HG03439 (cell line): ENCODE measurements around the gene SAMD4A.
"Not testable (repeated sequence)": the region's sequence is repeated elsewhere in the genome, so short reads cannot be mapped to it uniquely, and the experiment has no call there.

ENCODE experiments used
- ATAC-seq: cut with Tn5 transposase; IDR thresholded peaks from one replicate; pipeline ENCODE4 v1.9.1; 2021; ENCODE audit warnings: mild to moderate bottlenecking, moderate library complexity; ENCODE audit not compliant: unreplicated experiment

Gene SAMD4A

GRCh38 chr14:54792288-54792687 is 225.4 kb downstream of the SAMD4A start:
- no peak for ATAC-seq

GRCh38 chr14:54794159-54794558 is 227.2 kb downstream of the SAMD4A start:
- no peak for ATAC-seq

- no peak for ATAC-seq
Measured at GRCh38 chr14:54794796-54795195, 227.9 kb downstream of the SAMD4A start.

GRCh38 chr14:54796961-54797360 is 230.0 kb downstream of the SAMD4A start:
- ATAC-seq, result no peak

GRCh38 chr14:54797556-54797955 is 230.6 kb downstream of the SAMD4A start:
- ATAC-seq, result no peak

- ATAC-seq, result no peak
Measured at GRCh38 chr14:54797986-54798385, 231.1 kb downstream of the SAMD4A start.

- no peak for ATAC-seq
Measured at GRCh38 chr14:54798465-54799124, 231.7 kb downstream of the SAMD4A start.

- ATAC-seq, result not testable (repeated sequence)
Measured at GRCh38 chr14:54801482-54801881, 234.6 kb downstream of the SAMD4A start.

- no peak for ATAC-seq
Measured at GRCh38 chr14:54803396-54803795, 236.5 kb downstream of the SAMD4A start.

- no peak for ATAC-seq
Measured at GRCh38 chr14:54803926-54804537, 237.1 kb downstream of the SAMD4A start.

GRCh38 chr14:54804538-54805041 is 237.7 kb downstream of the SAMD4A start:
- ATAC-seq, result no peak

GRCh38 chr14:54805070-54805444 is 238.1 kb downstream of the SAMD4A start:
- no peak for ATAC-seq

- ATAC-seq, result peak; percentile 71
Measured at GRCh38 chr14:54805445-54806322, 238.8 kb downstream of the SAMD4A start.

GRCh38 chr14:54806616-54807015 is 239.7 kb downstream of the SAMD4A start:
- no peak for ATAC-seq

- no peak for ATAC-seq
Measured at GRCh38 chr14:54807428-54807827, 240.5 kb downstream of the SAMD4A start.

GRCh38 chr14:54807881-54808280 is 241.0 kb downstream of the SAMD4A start:
- no peak for ATAC-seq

GRCh38 chr14:54808326-54809161 is 241.6 kb downstream of the SAMD4A start:
- no peak for ATAC-seq

GRCh38 chr14:54809767-54810166 is 242.8 kb downstream of the SAMD4A start:
- ATAC-seq, result no peak

- ATAC-seq, result no peak
Measured at GRCh38 chr14:54812617-54813016, 245.7 kb downstream of the SAMD4A start.

GRCh38 chr14:54813081-54813480 is 246.2 kb downstream of the SAMD4A start:
- no peak for ATAC-seq

GRCh38 chr14:54814076-54814475 is 247.1 kb downstream of the SAMD4A start:
- ATAC-seq, result no peak
